Gastroesophageal sphincter (tissue), 4 donors: ENCODE data around the gene FGB. TPM values are rescaled to one million over a fixed set of nuclear protein-coding genes. Genes with fewer than 3 reads are reported as not detected.

Experiments used
- ATAC-seq: fragments of 150-250 bp; one replicate; pipeline ENCODE4 v1.9.1; 2016; ENCODE audit warnings: mild to moderate bottlenecking, moderate library complexity
- H3K27ac ChIP-seq, 4 donors: fragments of 200-600 bp; sonication (generic) in 3 of 4; 1 replicate in 3 of 4; 2 replicates in 1 of 4; pipeline ENCODE4 v1.5.1; 2016 to 2019
- H3K27me3 ChIP-seq: fragments of 200-600 bp; sonication (generic); one replicate; pipeline ENCODE4 v1.5.1; 2019
- H3K36me3 ChIP-seq, 2 donors: fragments of 200-600 bp; sonication (generic); one replicate each; pipeline ENCODE4 v1.5.1; 2019; ENCODE audit warnings: control low read depth in 1 of 2
- H3K4me1 ChIP-seq, 3 donors: fragments of 200-600 bp; sonication (generic); 1 replicate in 2 of 3; 2 replicates in 1 of 3; pipeline ENCODE4 v1.5.1; 2016 to 2019; ENCODE audit warnings: control low read depth in 2 of 3
- H3K4me3 ChIP-seq, 2 donors: fragments of 200-600 bp; sonication (generic); one replicate each; pipeline ENCODE4 v1.5.1; 2019; ENCODE audit warnings: mild to moderate bottlenecking in 1 of 2, moderate library complexity in 1 of 2
- H3K9me3 ChIP-seq, 3 donors: fragments of 200-600 bp; sonication (generic); one replicate each; pipeline ENCODE4 v1.5.1; 2017 to 2019; ENCODE audit warnings: control low read depth in 2 of 3
- CTCF ChIP-seq, 4 experiments: fragments of 200-600 bp in 2 of 4; fragments of 450-650 bp in 2 of 4; sonication (generic) in 1 of 4; IDR thresholded peaks; one replicate each; pipeline ENCODE4 v1.5.1; 2017 to 2019; ENCODE audit warnings: antibody characterized with exemption in 4 of 4, mild to moderate bottlenecking in 2 of 4, moderate library complexity in 2 of 4
- EP300 ChIP-seq: sonication (generic); formaldehyde crosslinking; IDR thresholded peaks from one replicate; pipeline ENCODE4 v1.6.1; 2017; ENCODE audit warnings: antibody characterized with exemption, mild to moderate bottlenecking
- POLR2A ChIP-seq, 2 donors: fragments of 450-650 bp; IDR thresholded peaks; one replicate each; pipeline ENCODE4 v1.6.1; 2017; ENCODE audit warnings: antibody characterized with exemption in 2 of 2, mild to moderate bottlenecking in 2 of 2, moderate library complexity in 1 of 2
- POLR2AphosphoS5 ChIP-seq: sonication (generic); formaldehyde crosslinking; IDR thresholded peaks from one replicate; pipeline ENCODE4 v1.6.1; 2017; ENCODE audit warnings: antibody characterized with exemption
- WGBS, 2 donors: methylation state at CpG; one replicate each; pipeline ENCODE4 v1.1.5; 2018; ENCODE audit warnings: low coverage in 1 of 2; 5-methylcytosine and 5-hydroxymethylcytosine counted together
- total RNA-seq, 4 donors: library from RNA; depleted of rRNA; stranded (reverse); fragments of >200 nt; gene quantifications; one replicate each; pipeline ENCODE4 v1.1.0, GENCODE V29; 2016

The FGB gene
- total RNA-seq, 4 donors from 2014 or later, result 1.7 TPM; not detected in 3

- no peaks in the 10 kb centered on the region for H3K27me3 ChIP-seq
- H3K27ac ChIP-seq, result no peak overlapping the region
- no peak for ATAC-seq
- TF ChIP-seq POLR2A (IDR thresholded peaks at IDR 0.05) (no peak), POLR2AphosphoS5 (no peak), CTCF (IDR thresholded peaks at IDR 0.05) (no peak), EP300 (no peak)
- H3K9me3 ChIP-seq, result no peaks in the 10 kb centered on the region
- H3K4me3 ChIP-seq, result no peak overlapping the region
- no peaks in the 10 kb centered on the region for H3K4me1 ChIP-seq
- WGBS, 2 donors, result 96 to 100% methylated on average over 1 of the region's 1 CpG
- H3K36me3 ChIP-seq, result no peaks in the 10 kb centered on the region
These were observed 52.4 kb downstream of the FGB start for GRCh38 chr4:154615211-154615610.

GRCh38 chr4:154616287-154616686 lies 53.5 kb downstream of the FGB start:
- no peak overlapping the region for H3K27ac ChIP-seq
- no peak for TF ChIP-seq EP300
- TF ChIP-seq POLR2A (IDR thresholded peaks at IDR 0.05), result no peak
- no peak for TF ChIP-seq CTCF (IDR thresholded peaks at IDR 0.05)
- TF ChIP-seq POLR2AphosphoS5, result no peak
- H3K9me3 ChIP-seq, result no peaks in the 10 kb centered on the region
- no peaks in the 10 kb centered on the region for H3K36me3 ChIP-seq
- no peak overlapping the region for H3K4me3 ChIP-seq
- 48 to 49% methylated on average over 4 of the region's 4 CpGs for WGBS, 2 donors
- no peak for ATAC-seq
- H3K27me3 ChIP-seq, result no peaks in the 10 kb centered on the region
- H3K4me1 ChIP-seq, result no peaks in the 10 kb centered on the region

GRCh38 chr4:154616731-154617130 lies 53.9 kb downstream of the FGB start:
- no peaks in the 10 kb centered on the region for H3K9me3 ChIP-seq
- H3K36me3 ChIP-seq, result no peaks in the 10 kb centered on the region
- H3K27ac ChIP-seq, result no peak overlapping the region
- no peaks in the 10 kb centered on the region for H3K27me3 ChIP-seq
- no peak overlapping the region for H3K4me3 ChIP-seq
- TF ChIP-seq EP300 (no peak), CTCF (IDR thresholded peaks at IDR 0.05) (no peak), POLR2AphosphoS5 (no peak), POLR2A (IDR thresholded peaks at IDR 0.05) (no peak)
- 53 to 75% methylated on average over 2 of the region's 2 CpGs for whole genome bisulfite sequencing, 2 donors
- ATAC-seq, result no peak
- no peaks in the 10 kb centered on the region for H3K4me1 ChIP-seq

- WGBS, 2 donors, result 61 to 68% methylated on average over 5 of the region's 5 CpGs
- TF ChIP-seq EP300, result no peak
- no peak for TF ChIP-seq POLR2A (IDR thresholded peaks at IDR 0.05)
- TF ChIP-seq CTCF (IDR thresholded peaks at IDR 0.05), result no peak
- no peak for TF ChIP-seq POLR2AphosphoS5
- no peaks in the 10 kb centered on the region for H3K27me3 ChIP-seq
- ATAC-seq, result no peak
- no peaks in the 10 kb centered on the region for H3K4me1 ChIP-seq
- H3K27ac ChIP-seq, result no peak overlapping the region
- no peak overlapping the region for H3K4me3 ChIP-seq
- no peaks in the 10 kb centered on the region for H3K36me3 ChIP-seq
- no peaks in the 10 kb centered on the region for H3K9me3 ChIP-seq
These were observed 55.1 kb downstream of the FGB start for GRCh38 chr4:154617820-154618317.

- Histone ChIP-seq H3K9me3 (no peaks in the 10 kb centered on the region), H3K4me3 (no peak overlapping the region), H3K27me3 (no peaks in the 10 kb centered on the region), H3K4me1 (no peaks in the 10 kb centered on the region), H3K36me3 (no peaks in the 10 kb centered on the region), H3K27ac (no peak overlapping the region)
- no peak for ATAC-seq
- 30 to 55% methylated on average over 3 to 4 of the region's 4 CpGs for WGBS, 2 donors
- TF ChIP-seq CTCF (IDR thresholded peaks at IDR 0.05) (peak in 3 of 4 experiments; percentile 30 to 56 (median 34)), POLR2A (IDR thresholded peaks at IDR 0.05) (no peak)
These were observed 56.0 kb downstream of the FGB start for GRCh38 chr4:154618708-154619315.
